ENCODE results near the gene MRPS21. TPM values are rescaled to one million over a fixed set of nuclear protein-coding genes. Genes with fewer than 3 reads are reported as not detected.

The MRPS21 gene
- polyA plus RNA-seq, 1 experiment, result 30.5 TPM

GRCh38 chr1:150283260-150283659, 10.4 kb upstream of the MRPS21 start:
- no peaks in the 10 kb centered on the region for H3K27me3 ChIP-seq (ENCODE audit: control insufficient read depth, insufficient read depth, low read length)
- ChIA-PET POLR2A (no interaction called here), CTCF (interaction anchor here (1.3 to 12.3 kb wide), 2 partner anchors 10 to 27 kb away, joined by 3 to 208 read pairs; partner anchors contain the start of genes C1orf54 and CA14)
- TF ChIP-seq CTCF (IDR thresholded peaks at IDR 0.05; ENCODE audit: insufficient read depth, low read depth, low read length), result no peak
- DNase-seq (ENCODE audit: low read depth), result no peak
- H3K4me3 ChIP-seq (ENCODE audit: low read depth, low read length), result peak overlapping the region; percentile 67
- H3K36me3 ChIP-seq (ENCODE audit: control insufficient read depth, insufficient read depth, low read length), result peaks cover 3% of the 10 kb centered on the region

DNA sequence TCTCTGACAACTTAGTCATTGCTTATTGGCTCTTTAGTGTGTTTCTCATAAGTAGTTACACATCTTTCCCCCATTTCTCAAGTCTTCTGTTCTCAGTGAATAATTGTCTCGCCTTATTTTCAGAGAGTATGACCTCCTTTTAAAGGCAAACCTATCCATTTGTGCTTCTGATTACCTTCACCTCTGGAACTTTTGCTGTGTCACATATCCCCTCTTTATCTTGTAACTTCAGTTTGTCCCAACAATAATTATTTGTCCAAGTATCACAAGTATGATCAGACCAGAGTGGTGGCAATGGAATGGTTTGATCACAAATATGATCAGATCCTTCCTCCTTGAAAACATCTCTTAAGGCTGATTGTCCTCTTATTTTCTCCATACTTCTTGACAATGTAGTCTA, 5.3 kb upstream of the MRPS21 start:
- CTCF ChIA-PET, result interaction anchor here (0.9 to 12.3 kb wide), 2 partner anchors 15 to 32 kb away, joined by 4 to 208 read pairs; partner anchors contain the start of gene CA14
- POLR2A ChIA-PET, result no interaction called here
- DNase-seq (ENCODE audit: low read depth), result no peak
- no peaks in the 10 kb centered on the region for H3K27me3 ChIP-seq (ENCODE audit: control insufficient read depth, insufficient read depth, low read length)
- peaks cover 3% of the 10 kb centered on the region for H3K36me3 ChIP-seq (ENCODE audit: control insufficient read depth, insufficient read depth, low read length)
- no peak for TF ChIP-seq CTCF (IDR thresholded peaks at IDR 0.05; ENCODE audit: insufficient read depth, low read depth, low read length)
- no peak overlapping the region for H3K4me3 ChIP-seq (ENCODE audit: low read depth, low read length)

DNA sequence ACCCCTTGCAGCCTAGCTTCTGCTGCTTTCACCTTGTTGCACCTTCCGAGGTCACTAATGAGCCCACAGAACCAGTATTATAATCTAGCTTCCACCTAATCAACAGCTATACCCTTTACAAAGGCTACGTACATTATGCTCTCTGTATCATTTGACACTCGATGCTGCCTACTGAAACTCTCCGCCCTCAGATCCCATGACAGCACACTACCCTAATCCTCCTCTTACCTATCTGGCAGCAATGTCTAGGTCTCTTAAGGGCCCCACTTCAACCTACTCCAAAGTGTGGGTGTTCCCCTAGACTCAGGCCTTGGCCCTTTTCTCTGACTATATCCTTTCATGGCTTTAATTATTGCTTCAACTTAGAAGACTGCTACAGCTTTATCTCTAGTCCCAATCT, 4.8 kb upstream of the MRPS21 start:
- H3K36me3 ChIP-seq (ENCODE audit: control insufficient read depth, insufficient read depth, low read length), result peaks cover 3% of the 10 kb centered on the region
- no peak for TF ChIP-seq CTCF (IDR thresholded peaks at IDR 0.05; ENCODE audit: insufficient read depth, low read depth, low read length)
- H3K4me3 ChIP-seq (ENCODE audit: low read depth, low read length), result no peak overlapping the region
- POLR2A ChIA-PET, result no interaction called here
- H3K27me3 ChIP-seq (ENCODE audit: control insufficient read depth, insufficient read depth, low read length), result no peaks in the 10 kb centered on the region
- CTCF ChIA-PET, result interaction anchor here (0.9 to 12.3 kb wide), 2 partner anchors 16 to 32 kb away, joined by 4 to 208 read pairs; partner anchors contain the start of gene CA14
- DNase-seq (ENCODE audit: low read depth), result no peak

GRCh38 chr1:150295476-150295875, 1.8 kb downstream of the MRPS21 start:
- no peak for TF ChIP-seq CTCF (IDR thresholded peaks at IDR 0.05; ENCODE audit: insufficient read depth, low read depth, low read length)
- CTCF ChIA-PET, result interaction anchor here (1.1 to 1.6 kb wide), 2 partner anchors 23 to 39 kb away, joined by 3 read pairs; partner anchors contain the start of gene C1orf54

DNA sequence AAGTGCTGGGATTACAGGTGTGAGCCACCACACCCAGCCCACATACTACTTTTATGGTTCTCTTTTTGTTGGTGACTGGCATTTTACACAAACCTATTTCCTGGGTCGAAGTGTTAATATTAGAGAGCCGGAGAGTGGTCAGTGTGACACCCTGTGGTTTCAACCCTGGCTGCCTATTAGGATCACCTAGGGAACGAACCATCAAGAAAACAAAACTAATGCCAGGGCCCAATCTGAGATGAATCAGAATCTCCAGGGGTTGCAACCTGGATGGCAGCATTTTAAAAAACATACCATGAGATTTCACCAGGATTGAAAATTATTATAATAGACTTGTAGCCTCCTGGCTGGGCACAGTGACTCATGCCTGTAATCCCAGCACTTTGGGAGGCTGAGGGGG, 6.1 kb downstream of the MRPS21 start:
- ChIA-PET POLR2A (no interaction called here), CTCF (no interaction called here)
- H3K4me3 ChIP-seq (ENCODE audit: low read depth, low read length), result no peak overlapping the region
- TF ChIP-seq CTCF (IDR thresholded peaks at IDR 0.05; ENCODE audit: insufficient read depth, low read depth, low read length), result no peak
- DNase-seq (ENCODE audit: low read depth), result no peak
- H3K36me3 ChIP-seq (ENCODE audit: control insufficient read depth, insufficient read depth, low read length), result peaks cover 10% of the 10 kb centered on the region
- H3K27me3 ChIP-seq (ENCODE audit: control insufficient read depth, insufficient read depth, low read length), result no peaks in the 10 kb centered on the region

More at GRCh38 chr1:150295476-150295875, 1.8 kb downstream of the MRPS21 start:
- Histone ChIP-seq H3K4me3 (ENCODE audit: low read depth, low read length) (no peak overlapping the region), H3K36me3 (ENCODE audit: control insufficient read depth, insufficient read depth, low read length) (peaks cover 3% of the 10 kb centered on the region; the same call in 1 of the 2 replicates), H3K27me3 (ENCODE audit: control insufficient read depth, insufficient read depth, low read length) (no peaks in the 10 kb centered on the region)
- DNase-seq (ENCODE audit: low read depth), result no peak
- POLR2A ChIA-PET, result interaction anchor here (0.7 kb wide), 1 partner anchor 276 kb away, joined by 5 read pairs; no protein-coding TSS in a partner anchor

Data from BJ (cell line).